ENCODE data around the gene XIST. TPM values are rescaled to one million over a fixed set of nuclear protein-coding genes. Genes with fewer than 3 reads are reported as not detected.

The XIST gene
- total and polyA plus RNA-seq, 9 of the 15 experiments (the other 6 are each of a cell fraction or from before 2014, with no cell fraction given): 22.4 to 160 (median 55.5) TPM

- Histone ChIP-seq H3K79me2 (ENCODE audit: control insufficient read depth, insufficient read depth, low read length) (peaks cover 30% of the 10 kb centered on the region), H2AFZ (ENCODE audit: low read depth, low read length) (no peak overlapping the region), H4K20me1 (replicated peaks; ENCODE audit: control insufficient read depth, insufficient read depth, low read length) (peaks cover 3% of the 10 kb centered on the region; the same call in 1 of the 2 replicates), H3K36me3 (ENCODE audit: control insufficient read depth, insufficient read depth, low read length) (peaks cover 78% of the 10 kb centered on the region; the same call in 2 of the 3 replicates), H3K4me1 (replicated peaks in 1 of 2; ENCODE audit: control insufficient read depth in 2 of 2, insufficient read depth in 2 of 2, low read length in 2 of 2) (no peaks in the 10 kb centered on the region), H3K9ac (ENCODE audit: insufficient read depth in 1 of 2, low read depth in 2 of 2, low read length in 2 of 2) (no peak overlapping the region), H3K4me3 (no peak overlapping the region), H3K9me1 (ENCODE audit: control insufficient read depth, insufficient read depth, low read length) (peaks cover 2% of the 10 kb centered on the region), H3K9me3 (replicated peaks; ENCODE audit: control insufficient read depth, insufficient read depth, low read depth, low read length) (no peaks in the 10 kb centered on the region), H3K27me3 (ENCODE audit: control insufficient read depth in 2 of 2, insufficient read depth in 2 of 2, low read length in 2 of 2) (no peaks in the 10 kb centered on the region), H3K4me2 (ENCODE audit: insufficient read depth, low read length) (no peak overlapping the region), H3K27ac (ENCODE audit: extremely low read depth, low read depth, low read length) (no peak overlapping the region)
- BruUV-seq (replicated peaks): no TSS peak
- TF ChIP-seq MCM2 (IDR thresholded peaks at IDR 0.05; ENCODE audit: low read depth) (no peak), TSC22D4 (tag; IDR thresholded peaks at IDR 0.05) (no peak), ZNF76 (CRISPR knock-in tag; IDR thresholded peaks at IDR 0.05; ENCODE audit: borderline replicate concordance) (no peak), ZNF395 (CRISPR knock-in tag; IDR thresholded peaks at IDR 0.05) (no peak), CLOCK (CRISPR knock-in tag; IDR thresholded peaks at IDR 0.05; ENCODE audit: borderline replicate concordance) (no peak), ELF1 (tag; IDR thresholded peaks at IDR 0.05) (no peak), ETS1 (conservative IDR thresholded peaks at IDR 0.05; ENCODE audit: control insufficient read depth, low read depth, low read length) (no peak), PTTG1 (tag; IDR thresholded peaks at IDR 0.05; ENCODE audit: low read depth) (no peak), ZNF589 (CRISPR knock-in tag; IDR thresholded peaks at IDR 0.05; ENCODE audit: low read depth) (no peak), ZNF695 (CRISPR knock-in tag; IDR thresholded peaks at IDR 0.05) (no peak), HMG20A (CRISPR knock-in tag; conservative IDR thresholded peaks at IDR 0.05) (no peak)
- WGBS (ENCODE audit: insufficient coverage, low coverage, missing lambda C conversion rate): 32% methylated on average over 5 of the region's 5 CpGs
- CTCF ChIA-PET (ENCODE audit: low intra/inter-chr PET ratio): no interaction called here
- intact Hi-C loops (cut with micrococcal nuclease): no loop called here
- no peak for ATAC-seq
- FAIRE-seq: no peak
- in situ Hi-C loops (cut with MboI): no loop called here
- DNase-seq (ENCODE audit: extremely low read depth in 1 of 4, low spot score in 3 of 4): no peak
- POLR2A ChIA-PET: no interaction called here
These were observed 22.5 kb downstream of the XIST start for GRCh38 chrX:73829890-73830466.

Data from K562 (cell line).